GM10248 (cell line): Measurements from ENCODE around the gene KCTD7.

ENCODE experiments used
- CTCF ChIA-PET: fragments of 300-600 bp; sonication (Branson Sonifier 250); formaldehyde crosslinking; extraction: SDS; loops from one replicate; lab custom pipeline; 2021; ENCODE audit warnings: antibody characterized with exemption; lab: Yijun Ruan, JAX
- POLR2A ChIA-PET: fragments of 350-650 bp; sonication (Branson Sonifier 250); formaldehyde crosslinking; extraction: SDS; loops from one replicate; lab custom pipeline; 2020; ENCODE audit warnings: antibody characterized with exemption; lab: Yijun Ruan, JAX
- DNase-seq: peaks from one replicate; pipeline ENCODE4 v3.0.0; 2012; ENCODE audit errors: extremely low spot score
- CTCF ChIP-seq: IDR thresholded peaks from 2 replicates; pipeline ENCODE4 v1.5.1; 2012; ENCODE audit warnings: mild to moderate bottlenecking, low read depth; ENCODE audit errors: extremely low read depth, missing control alignments, control extremely low read depth

Gene KCTD7

GRCh38 chr7:66662646-66663264, 34.1 kb downstream of the KCTD7 start:
- DNase-seq, result no peak
- no peak for TF ChIP-seq CTCF
- ChIA-PET POLR2A (interaction anchor here (0.6 to 1.1 kb wide), 2 partner anchors 9 to 213 kb away, joined by 3 to 5 read pairs; no protein-coding TSS in a partner anchor), CTCF (no interaction called here)

GRCh38 chr7:66664590-66665293, 36.1 kb downstream of the KCTD7 start:
- TF ChIP-seq CTCF, result no peak
- no peak for DNase-seq
- POLR2A ChIA-PET, result no interaction called here
- CTCF ChIA-PET, result no interaction called here

- DNase-seq, result no peak
- POLR2A ChIA-PET, result interaction anchor here (0.5 to 1.7 kb wide), 2 partner anchors 12 to 39 kb away, joined by 3 to 5 read pairs; no protein-coding TSS in a partner anchor
- no peak for TF ChIP-seq CTCF
- CTCF ChIA-PET, result interaction anchor here (1.4 kb wide), 1 partner anchor 8 kb away, joined by 4 read pairs; no protein-coding TSS in a partner anchor
These were observed 37.8 kb downstream of the KCTD7 start for GRCh38 chr7:66666313-66666952.

- no peak for TF ChIP-seq CTCF
- CTCF ChIA-PET, result no interaction called here
- POLR2A ChIA-PET, result interaction anchor here (1.7 kb wide), 1 partner anchor 13 kb away, joined by 3 read pairs; no protein-coding TSS in a partner anchor
- DNase-seq, result no peak
These were observed 38.5 kb downstream of the KCTD7 start for GRCh38 chr7:66667023-66667728.

GRCh38 chr7:66668112-66668511, 39.4 kb downstream of the KCTD7 start:
- no peak for TF ChIP-seq CTCF
- DNase-seq, result no peak
- ChIA-PET POLR2A (interaction anchor here (1.3 kb wide), 1 partner anchor 14 kb away, joined by 3 read pairs; no protein-coding TSS in a partner anchor), CTCF (interaction anchor here (0.8 kb wide), 1 partner anchor 11 kb away, joined by 3 read pairs; no protein-coding TSS in a partner anchor)
